GM18907 (cell line): ENCODE measurements around the gene TCOF1.

Source experiments
- ATAC-seq: cut with Tn5 transposase; IDR thresholded peaks from one replicate; pipeline ENCODE4 v1.9.1; 2021; ENCODE audit warnings: mild to moderate bottlenecking, moderate library complexity; ENCODE audit not compliant: unreplicated experiment

TCOF1 gene

GRCh38 chr5:150389531-150390266 is 32.2 kb downstream of the TCOF1 start:
- no peak for ATAC-seq

- ATAC-seq: no peak
These were observed 33.8 kb downstream of the TCOF1 start for GRCh38 chr5:150391064-150391834.

GRCh38 chr5:150391986-150392385 is 34.5 kb downstream of the TCOF1 start:
- no peak for ATAC-seq

GRCh38 chr5:150392680-150393079 is 35.2 kb downstream of the TCOF1 start:
- ATAC-seq: no peak

- ATAC-seq: no peak
These were observed 35.7 kb downstream of the TCOF1 start for GRCh38 chr5:150393096-150393645.

GRCh38 chr5:150394131-150394530 is 36.6 kb downstream of the TCOF1 start:
- ATAC-seq: peak; percentile 49

- no peak for ATAC-seq
These were observed 37.6 kb downstream of the TCOF1 start for GRCh38 chr5:150394912-150395687.

- ATAC-seq: no peak
These were observed 38.1 kb downstream of the TCOF1 start for GRCh38 chr5:150395688-150395975.

- ATAC-seq: no peak
These were observed 38.8 kb downstream of the TCOF1 start for GRCh38 chr5:150396267-150396666.

GRCh38 chr5:150397146-150397781 is 39.8 kb downstream of the TCOF1 start:
- ATAC-seq: no peak

GRCh38 chr5:150397782-150398721 is 40.6 kb downstream of the TCOF1 start:
- no peak for ATAC-seq

GRCh38 chr5:150398722-150399523 is 41.4 kb downstream of the TCOF1 start:
- peak; percentile 59 for ATAC-seq

GRCh38 chr5:150399524-150400211 is 42.2 kb downstream of the TCOF1 start:
- no peak for ATAC-seq

GRCh38 chr5:150400316-150401075 is 43.0 kb downstream of the TCOF1 start:
- ATAC-seq: no peak

- no peak for ATAC-seq
These were observed 43.5 kb downstream of the TCOF1 start for GRCh38 chr5:150401076-150401375.

- ATAC-seq: no peak
These were observed 44.1 kb downstream of the TCOF1 start for GRCh38 chr5:150401376-150402228.

- ATAC-seq: no peak
These were observed 44.8 kb downstream of the TCOF1 start for GRCh38 chr5:150402229-150402773.
